Activated CD4-positive, CD25-positive, alpha-beta regulatory T cell treated with anti-CD3 and anti-CD28 coated beads, Interleukin-2, amount 50 U/mL, for 16 hours (primary cell): ENCODE measurements around the gene BBS12.

Experiments
- DNase-seq: peaks from one replicate; pipeline ENCODE4 v3.0.0-alpha.2; 2020; ENCODE audit warnings: low read depth, low spot score

BBS12 gene

DNA sequence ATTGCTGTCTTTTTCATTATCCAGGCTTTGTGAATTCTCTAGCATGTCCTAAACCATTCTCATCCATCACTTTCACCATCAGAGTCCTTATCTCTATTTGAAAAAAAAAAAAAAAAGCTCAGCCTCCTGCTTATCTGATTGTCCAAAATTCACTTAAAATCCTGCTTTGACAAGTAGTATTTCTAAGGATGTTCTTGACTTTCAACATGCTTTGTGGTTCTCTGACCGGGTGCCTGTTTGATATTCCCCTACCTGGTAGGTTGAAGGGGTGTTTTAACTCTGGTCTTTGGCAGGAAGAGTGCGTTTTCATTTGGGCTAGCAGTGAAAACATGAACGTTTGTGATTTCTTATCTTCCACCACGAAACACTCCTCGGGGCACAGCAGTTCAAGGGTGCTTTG is 17.3 kb upstream of the BBS12 start:
- DNase-seq: no peak

DNA sequence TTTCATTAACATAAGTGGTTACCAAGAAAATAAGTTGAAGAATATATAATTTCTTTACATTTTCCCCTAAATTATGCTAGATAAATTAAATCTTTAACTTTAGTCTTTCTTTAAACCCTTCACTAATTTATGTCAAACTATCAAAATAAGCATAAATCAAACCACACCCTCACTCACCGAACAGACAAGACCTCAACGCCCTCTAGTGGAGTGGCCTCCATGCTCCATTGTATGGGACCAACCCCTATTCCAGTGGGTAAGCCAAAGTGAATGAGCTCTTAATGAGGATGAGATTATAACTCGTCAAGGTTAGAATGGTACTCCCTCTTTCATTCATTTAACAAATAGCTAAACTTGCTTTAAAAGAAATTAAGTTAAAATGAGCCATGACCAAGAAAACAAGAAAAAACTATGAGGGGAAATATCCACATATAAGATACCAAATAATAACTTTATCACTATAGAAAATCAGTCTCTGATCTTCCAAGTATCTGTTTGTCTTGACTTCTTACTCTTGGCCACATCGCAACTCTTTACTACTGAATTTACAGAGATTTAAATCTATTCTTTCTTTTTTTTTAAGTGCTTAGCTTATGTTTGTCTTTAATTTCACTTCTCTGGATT is 15.6 kb upstream of the BBS12 start:
- peak; percentile 55 for DNase-seq

DNA sequence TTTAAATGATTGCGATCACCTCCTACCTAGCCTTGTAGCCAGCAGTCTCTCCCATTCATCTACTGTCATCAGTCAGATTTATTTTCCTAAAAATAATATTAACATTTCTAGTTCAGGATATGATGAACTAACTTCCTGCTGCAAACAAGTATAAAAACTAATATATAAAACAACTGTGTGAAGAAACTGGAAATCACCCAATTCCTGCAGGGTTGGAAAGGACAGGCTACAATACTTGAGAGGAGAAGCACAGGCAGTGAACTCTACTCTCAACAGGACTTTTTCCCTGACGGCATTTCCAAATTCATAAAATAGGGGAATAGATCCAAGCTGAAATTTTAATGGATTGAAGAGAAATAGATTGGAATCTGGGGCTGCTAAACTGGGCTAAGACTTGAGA is 14.2 kb upstream of the BBS12 start:
- DNase-seq: no peak

- no peak for DNase-seq
These were observed 10.2 kb upstream of the BBS12 start for GRCh38 chr4:122722256-122722655.

DNA sequence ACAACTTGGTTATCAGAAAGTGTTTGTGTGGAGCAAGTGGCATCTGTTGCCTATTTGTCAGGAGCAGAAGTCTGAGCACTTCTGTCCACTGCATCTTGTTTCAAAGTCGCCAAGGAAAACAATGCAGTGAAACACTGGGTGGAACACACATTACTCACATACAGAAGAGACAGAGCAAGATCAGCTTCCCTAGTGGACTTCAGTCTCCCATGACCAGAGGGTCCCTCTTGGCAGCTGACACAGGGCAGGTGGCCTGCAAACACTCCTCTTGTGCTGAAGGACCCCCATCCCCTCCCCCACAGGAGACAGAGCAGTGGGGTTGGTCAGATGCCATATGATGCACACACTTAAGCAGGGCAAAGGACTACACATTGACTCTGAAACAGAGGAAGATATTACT is 3.6 kb upstream of the BBS12 start:
- no peak for DNase-seq

DNA sequence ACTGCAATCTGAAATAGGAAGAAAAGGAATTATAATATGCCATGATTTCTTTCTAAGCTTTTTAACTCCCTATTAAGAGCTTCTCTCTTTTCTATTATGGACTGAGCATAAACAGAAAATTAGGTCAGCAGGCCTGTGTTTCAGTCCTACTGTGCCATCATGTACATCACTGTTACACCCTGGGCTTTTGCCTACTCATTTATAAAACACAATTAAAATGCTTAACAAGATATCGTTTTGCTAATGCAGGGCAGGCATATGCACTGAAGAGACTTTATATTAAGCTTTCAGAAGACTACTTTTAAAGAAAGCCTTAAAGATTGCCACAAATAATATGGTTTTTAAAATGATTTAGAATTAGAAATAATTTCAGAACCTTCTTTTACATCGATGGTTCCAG is 828 bp upstream of the BBS12 start:
- no peak for DNase-seq

- DNase-seq: no peak
These were observed 1.2 kb downstream of the BBS12 start for GRCh38 chr4:122733787-122734120.

GRCh38 chr4:122739174-122739573 is 6.7 kb downstream of the BBS12 start:
- DNase-seq: no peak

GRCh38 chr4:122742933-122743829 is 10.7 kb downstream of the BBS12 start:
- DNase-seq: no peak

GRCh38 chr4:122744229-122744628 is 11.7 kb downstream of the BBS12 start:
- no peak for DNase-seq

GRCh38 chr4:122746485-122746965 is 14.0 kb downstream of the BBS12 start:
- no peak for DNase-seq

DNA sequence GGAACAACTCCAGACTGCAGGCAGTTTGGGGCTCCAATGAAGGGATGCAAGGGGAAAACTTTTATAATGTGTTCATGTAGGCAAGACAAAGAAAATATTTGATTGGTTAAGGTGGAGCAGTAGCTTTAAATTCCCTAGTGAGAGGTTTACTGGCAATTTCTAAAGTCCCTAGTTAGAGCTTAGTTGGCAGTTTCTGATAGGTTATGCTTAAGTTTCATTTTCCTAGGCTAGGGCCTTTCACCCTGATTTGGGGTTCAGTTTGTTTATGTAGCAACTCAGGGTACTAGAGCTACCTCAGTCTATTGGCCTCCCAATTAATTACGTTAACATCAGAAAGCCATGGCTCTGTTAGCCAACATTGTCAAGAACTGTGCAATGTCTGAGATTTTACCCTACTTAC is 14.6 kb downstream of the BBS12 start:
- no peak for DNase-seq

DNA sequence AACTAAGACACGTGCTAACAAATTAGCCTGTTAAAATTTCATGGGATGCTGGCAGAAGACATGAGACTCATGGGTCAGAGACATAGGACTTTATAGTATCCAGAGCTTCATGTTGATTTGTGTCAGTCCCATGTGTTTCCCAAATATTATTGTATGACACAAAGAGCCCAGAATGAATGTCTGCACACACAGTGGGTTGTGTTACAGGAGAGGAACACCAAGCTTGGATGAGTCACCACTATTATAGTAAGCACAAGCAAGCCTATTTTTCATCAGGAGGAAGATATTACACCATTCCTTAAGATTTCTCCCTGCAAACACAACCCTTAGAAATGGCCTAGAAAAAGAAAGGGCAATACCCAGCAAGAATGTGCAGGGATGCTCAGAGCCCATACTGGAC is 15.4 kb downstream of the BBS12 start:
- no peak for DNase-seq

DNA sequence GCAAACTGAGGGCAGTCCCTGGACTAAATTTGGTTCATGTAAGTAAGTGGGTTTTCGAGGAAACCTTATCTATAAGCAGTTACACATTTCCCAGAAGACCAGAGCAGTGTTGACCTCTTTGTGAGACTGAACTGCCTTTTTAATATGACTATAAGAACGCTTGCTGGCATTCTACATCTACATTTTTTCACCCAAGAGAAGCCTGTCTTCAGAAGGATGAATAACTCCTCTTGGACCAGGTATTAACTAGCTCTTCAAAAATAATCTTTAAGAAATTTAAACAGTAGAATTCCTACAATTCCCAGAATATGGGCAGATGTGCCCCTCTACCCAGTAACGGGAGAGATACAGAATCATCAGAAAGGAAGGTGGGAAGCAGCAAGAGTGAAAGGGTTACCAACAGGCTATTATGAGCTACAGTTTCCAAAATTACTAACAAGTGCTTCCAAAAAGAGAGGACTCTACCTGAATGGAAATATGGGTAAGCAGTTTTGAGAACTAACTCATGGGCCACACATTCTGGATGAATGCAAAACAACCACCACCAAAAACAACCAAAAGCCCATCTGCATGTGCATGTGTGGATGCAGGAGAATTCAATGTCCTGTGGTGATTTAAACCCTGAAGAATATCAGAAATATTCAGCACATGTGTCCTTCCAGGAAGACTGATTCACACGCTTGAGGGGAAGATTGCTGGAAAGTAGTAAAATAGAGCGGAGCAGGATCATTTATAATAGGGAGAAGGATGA is 17.4 kb downstream of the BBS12 start:
- no peak for DNase-seq

DNA sequence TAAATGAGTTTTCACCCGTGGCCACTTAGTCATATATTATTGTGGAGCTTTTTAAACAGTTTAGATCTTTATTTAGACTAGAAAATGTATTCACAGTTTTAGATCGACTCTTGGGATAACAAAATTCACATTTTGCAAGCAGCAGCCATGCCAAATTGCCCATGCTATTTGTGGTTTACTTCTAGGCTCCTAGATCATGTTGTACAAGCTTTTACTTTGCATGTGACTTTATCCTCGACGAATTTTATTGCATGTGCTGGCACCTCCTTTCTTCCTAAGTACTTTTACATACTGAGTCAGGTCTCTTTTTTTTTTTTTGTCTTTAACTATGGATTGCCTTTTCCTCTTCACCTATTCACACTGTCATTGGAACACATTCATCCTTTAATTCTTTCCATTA is 23.2 kb downstream of the BBS12 start:
- no peak for DNase-seq

DNA sequence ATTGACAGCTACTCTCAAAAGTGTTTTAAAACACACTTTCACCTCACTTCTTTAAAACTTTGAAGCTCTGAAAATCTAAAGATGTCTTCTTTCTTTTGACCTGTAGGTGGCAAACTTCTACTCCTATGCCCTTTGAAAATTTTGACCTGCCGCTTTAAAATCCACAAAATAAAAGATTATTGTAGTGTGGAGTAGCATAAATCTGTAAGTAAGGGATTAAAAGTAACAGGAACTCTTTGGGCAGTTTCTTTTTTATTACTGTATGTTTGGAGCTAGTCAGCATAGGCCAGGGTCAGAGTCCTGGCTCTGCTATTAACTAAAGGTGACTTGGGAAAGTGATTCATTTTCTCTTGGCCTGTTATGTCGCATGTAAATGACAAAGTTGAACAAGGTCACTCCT is 25.5 kb downstream of the BBS12 start:
- DNase-seq: no peak

GRCh38 chr4:122759639-122760310 is 27.3 kb downstream of the BBS12 start:
- DNase-seq: no peak

DNA sequence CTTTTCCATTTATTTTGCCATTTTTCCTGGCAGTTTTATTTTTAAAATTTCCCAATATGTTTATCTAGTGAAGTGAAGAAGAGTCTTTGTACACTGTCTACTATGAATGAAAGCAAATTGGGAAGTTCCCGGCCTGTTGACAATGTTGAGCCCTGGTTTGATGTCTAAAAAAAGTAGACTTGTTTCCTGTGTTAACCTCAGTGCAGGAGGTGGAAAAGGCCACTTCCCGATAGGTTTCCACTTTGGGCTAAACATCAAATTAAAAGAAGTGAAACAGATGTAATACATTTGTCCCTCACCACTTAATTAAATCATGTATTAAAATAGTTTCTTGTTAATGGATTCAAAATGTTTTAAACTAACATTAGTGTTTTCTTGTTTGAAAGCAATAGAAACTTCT is 30.0 kb downstream of the BBS12 start:
- DNase-seq: no peak

- no peak for DNase-seq
These were observed 30.6 kb downstream of the BBS12 start for GRCh38 chr4:122762966-122763716.

GRCh38 chr4:122764071-122764820 is 31.7 kb downstream of the BBS12 start:
- no peak for DNase-seq

DNA sequence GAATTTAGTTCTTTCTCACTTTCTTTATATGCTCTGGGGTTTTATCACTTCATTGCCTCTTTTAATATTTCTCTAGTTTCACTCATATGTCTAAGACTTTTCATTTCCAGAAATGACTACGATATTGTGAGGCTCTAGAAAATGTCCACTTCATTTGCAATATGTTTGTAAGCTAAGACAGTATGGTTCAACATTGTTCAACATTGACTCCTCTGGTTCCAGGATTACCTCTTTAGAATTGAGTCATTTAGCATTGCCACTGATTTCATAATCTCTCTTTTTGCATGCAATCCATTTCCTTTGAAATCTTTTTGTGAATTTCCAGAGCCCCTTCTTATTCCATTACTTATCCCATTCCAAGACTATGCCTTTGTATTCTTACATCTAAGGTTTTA is 32.3 kb downstream of the BBS12 start:
- DNase-seq: no peak
